Gastroesophageal sphincter (tissue), 4 donors: ENCODE results near the gene CPA1. TPM values are rescaled to one million over a fixed set of nuclear protein-coding genes. Genes with fewer than 3 reads are reported as not detected.

Source experiments
- ATAC-seq: fragments of 150-250 bp; one replicate; pipeline ENCODE4 v1.9.1; 2016; ENCODE audit warnings: mild to moderate bottlenecking, moderate library complexity
- H3K27ac ChIP-seq, 4 donors: fragments of 200-600 bp; sonication (generic) in 3 of 4; 1 replicate in 3 of 4; 2 replicates in 1 of 4; pipeline ENCODE4 v1.5.1; 2016 to 2019
- H3K27me3 ChIP-seq: fragments of 200-600 bp; sonication (generic); one replicate; pipeline ENCODE4 v1.5.1; 2019
- H3K36me3 ChIP-seq, 2 donors: fragments of 200-600 bp; sonication (generic); one replicate each; pipeline ENCODE4 v1.5.1; 2019; ENCODE audit warnings: control low read depth in 1 of 2
- H3K4me1 ChIP-seq, 3 donors: fragments of 200-600 bp; sonication (generic); 1 replicate in 2 of 3; 2 replicates in 1 of 3; pipeline ENCODE4 v1.5.1; 2016 to 2019; ENCODE audit warnings: control low read depth in 2 of 3
- H3K4me3 ChIP-seq, 2 donors: fragments of 200-600 bp; sonication (generic); one replicate each; pipeline ENCODE4 v1.5.1; 2019; ENCODE audit warnings: mild to moderate bottlenecking in 1 of 2, moderate library complexity in 1 of 2
- H3K9me3 ChIP-seq, 3 donors: fragments of 200-600 bp; sonication (generic); one replicate each; pipeline ENCODE4 v1.5.1; 2017 to 2019; ENCODE audit warnings: control low read depth in 2 of 3
- EP300 ChIP-seq: sonication (generic); formaldehyde crosslinking; IDR thresholded peaks from one replicate; pipeline ENCODE4 v1.6.1; 2017; ENCODE audit warnings: antibody characterized with exemption, mild to moderate bottlenecking
- POLR2A ChIP-seq, 2 donors: fragments of 450-650 bp; IDR thresholded peaks; one replicate each; pipeline ENCODE4 v1.6.1; 2017; ENCODE audit warnings: antibody characterized with exemption in 2 of 2, mild to moderate bottlenecking in 2 of 2, moderate library complexity in 1 of 2
- POLR2AphosphoS5 ChIP-seq: sonication (generic); formaldehyde crosslinking; IDR thresholded peaks from one replicate; pipeline ENCODE4 v1.6.1; 2017; ENCODE audit warnings: antibody characterized with exemption
- WGBS, 2 donors: methylation state at CpG; one replicate each; pipeline ENCODE4 v1.1.5; 2018; ENCODE audit warnings: low coverage in 1 of 2; 5-methylcytosine and 5-hydroxymethylcytosine counted together
- total RNA-seq, 4 donors: library from RNA; depleted of rRNA; stranded (reverse); fragments of >200 nt; gene quantifications; one replicate each; pipeline ENCODE4 v1.1.0, GENCODE V29; 2016
- TF ChIP-seq, protein P1 (sequence below), 4 experiments: fragments of 200-600 bp in 2 of 4; fragments of 450-650 bp in 2 of 4; sonication (generic) in 1 of 4; IDR thresholded peaks; one replicate each; pipeline ENCODE4 v1.5.1; 2017 to 2019; ENCODE audit warnings: antibody characterized with exemption in 4 of 4, mild to moderate bottlenecking in 2 of 4, moderate library complexity in 2 of 4

Gene CPA1
- total RNA-seq, 4 donors from 2014 or later: 0.42 TPM; not detected in 3

DNA sequence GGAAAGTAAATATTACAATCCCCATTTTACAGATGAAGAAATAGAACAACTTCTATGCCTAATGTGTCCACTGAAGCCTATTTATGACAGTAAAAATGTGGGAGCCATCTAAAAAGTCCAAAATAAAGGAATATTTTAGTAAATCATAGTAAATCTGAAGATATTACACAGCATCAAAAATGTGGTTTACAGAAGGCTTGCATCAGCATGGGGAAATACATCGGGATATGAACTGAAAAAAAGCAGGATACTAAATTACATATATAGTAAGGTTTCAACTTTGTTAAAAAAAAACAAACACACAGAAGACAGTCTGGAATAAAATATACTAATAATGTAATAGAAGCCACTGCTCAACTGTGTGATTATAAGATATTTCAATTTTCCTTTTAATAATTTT, 20.8 kb downstream of the CPA1 start:
- ATAC-seq: no peak
- H3K27me3 ChIP-seq: no peaks in the 10 kb centered on the region
- no peak overlapping the region for H3K27ac ChIP-seq
- no peak overlapping the region for H3K4me3 ChIP-seq
- no peaks in the 10 kb centered on the region for H3K4me1 ChIP-seq
- TF ChIP-seq EP300 (no peak), POLR2A (IDR thresholded peaks at IDR 0.05) (no peak), POLR2AphosphoS5 (no peak)
- TF ChIP-seq, protein P1, sequence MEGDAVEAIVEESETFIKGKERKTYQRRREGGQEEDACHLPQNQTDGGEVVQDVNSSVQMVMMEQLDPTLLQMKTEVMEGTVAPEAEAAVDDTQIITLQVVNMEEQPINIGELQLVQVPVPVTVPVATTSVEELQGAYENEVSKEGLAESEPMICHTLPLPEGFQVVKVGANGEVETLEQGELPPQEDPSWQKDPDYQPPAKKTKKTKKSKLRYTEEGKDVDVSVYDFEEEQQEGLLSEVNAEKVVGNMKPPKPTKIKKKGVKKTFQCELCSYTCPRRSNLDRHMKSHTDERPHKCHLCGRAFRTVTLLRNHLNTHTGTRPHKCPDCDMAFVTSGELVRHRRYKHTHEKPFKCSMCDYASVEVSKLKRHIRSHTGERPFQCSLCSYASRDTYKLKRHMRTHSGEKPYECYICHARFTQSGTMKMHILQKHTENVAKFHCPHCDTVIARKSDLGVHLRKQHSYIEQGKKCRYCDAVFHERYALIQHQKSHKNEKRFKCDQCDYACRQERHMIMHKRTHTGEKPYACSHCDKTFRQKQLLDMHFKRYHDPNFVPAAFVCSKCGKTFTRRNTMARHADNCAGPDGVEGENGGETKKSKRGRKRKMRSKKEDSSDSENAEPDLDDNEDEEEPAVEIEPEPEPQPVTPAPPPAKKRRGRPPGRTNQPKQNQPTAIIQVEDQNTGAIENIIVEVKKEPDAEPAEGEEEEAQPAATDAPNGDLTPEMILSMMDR (IDR thresholded peaks at IDR 0.05): no peak
- peaks cover 0 to 43% of the 10 kb centered on the region in 2 donors for H3K36me3 ChIP-seq
- no peaks in the 10 kb centered on the region for H3K9me3 ChIP-seq
- 75 to 88% methylated on average over 1 of the region's 1 CpG for WGBS, 2 donors

DNA sequence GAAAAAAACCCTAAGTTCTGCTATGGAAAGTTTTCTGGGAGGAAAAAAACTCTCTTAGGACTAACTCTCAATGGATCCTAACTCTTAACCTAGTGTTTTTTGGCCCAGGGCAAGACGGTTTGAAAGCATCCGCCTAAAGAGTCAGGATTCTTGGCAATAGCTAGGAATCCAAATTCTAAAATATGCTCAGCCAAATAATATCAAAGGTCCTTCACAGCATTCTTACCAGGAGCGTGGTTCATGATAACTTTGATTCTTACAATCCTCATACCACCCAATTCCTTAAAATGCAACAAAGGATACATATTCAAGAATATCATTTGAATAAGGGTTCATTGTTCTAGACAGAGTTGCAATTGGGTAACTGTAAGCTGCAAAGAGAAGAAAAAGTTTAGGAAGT, 21.3 kb downstream of the CPA1 start:
- WGBS, 2 donors: 86 to 89% methylated on average over 3 of the region's 3 CpGs
- H3K4me1 ChIP-seq: no peaks in the 10 kb centered on the region
- H3K9me3 ChIP-seq: no peaks in the 10 kb centered on the region
- H3K4me3 ChIP-seq: no peak overlapping the region
- peaks cover 0 to 43% of the 10 kb centered on the region in 2 donors for H3K36me3 ChIP-seq
- H3K27ac ChIP-seq: no peak overlapping the region
- no peak for ATAC-seq
- TF ChIP-seq POLR2AphosphoS5: no peak
- TF ChIP-seq EP300: no peak
- no peak for TF ChIP-seq POLR2A (IDR thresholded peaks at IDR 0.05)
- TF ChIP-seq, protein P1 (IDR thresholded peaks at IDR 0.05): no peak
- no peaks in the 10 kb centered on the region for H3K27me3 ChIP-seq

DNA sequence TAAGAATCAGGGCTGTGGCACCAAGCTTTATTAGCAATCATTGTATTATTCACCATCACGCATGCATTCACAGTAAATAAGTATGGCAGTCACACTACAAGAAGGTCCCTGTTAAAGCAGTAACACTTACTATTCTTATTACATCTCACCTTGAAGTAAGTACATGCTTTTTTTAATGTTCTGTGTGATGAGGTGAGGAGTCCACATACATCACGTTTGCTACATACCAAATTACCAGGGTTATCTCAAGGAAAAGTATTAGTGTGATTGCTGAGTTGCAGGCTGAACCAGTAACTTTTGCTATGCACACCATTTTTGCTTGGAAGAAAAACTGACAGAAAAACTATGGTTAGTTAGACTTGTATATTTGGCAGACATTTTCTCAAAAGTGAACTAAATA, 24.7 kb downstream of the CPA1 start:
- Histone ChIP-seq H3K36me3 (peaks cover 0 to 29% of the 10 kb centered on the region in 2 donors), H3K4me3 (no peak overlapping the region), H3K27ac (no peak overlapping the region), H3K27me3 (no peaks in the 10 kb centered on the region), H3K4me1 (peaks cover 0 to 4% (median 0%) of the 10 kb centered on the region in 3 donors), H3K9me3 (no peaks in the 10 kb centered on the region)
- WGBS, 2 donors: 86 to 92% methylated on average over 2 of the region's 2 CpGs
- TF ChIP-seq POLR2AphosphoS5 (no peak), EP300 (no peak), POLR2A (IDR thresholded peaks at IDR 0.05) (no peak)
- TF ChIP-seq, protein P1 (IDR thresholded peaks at IDR 0.05): no peak
- ATAC-seq: no peak

DNA sequence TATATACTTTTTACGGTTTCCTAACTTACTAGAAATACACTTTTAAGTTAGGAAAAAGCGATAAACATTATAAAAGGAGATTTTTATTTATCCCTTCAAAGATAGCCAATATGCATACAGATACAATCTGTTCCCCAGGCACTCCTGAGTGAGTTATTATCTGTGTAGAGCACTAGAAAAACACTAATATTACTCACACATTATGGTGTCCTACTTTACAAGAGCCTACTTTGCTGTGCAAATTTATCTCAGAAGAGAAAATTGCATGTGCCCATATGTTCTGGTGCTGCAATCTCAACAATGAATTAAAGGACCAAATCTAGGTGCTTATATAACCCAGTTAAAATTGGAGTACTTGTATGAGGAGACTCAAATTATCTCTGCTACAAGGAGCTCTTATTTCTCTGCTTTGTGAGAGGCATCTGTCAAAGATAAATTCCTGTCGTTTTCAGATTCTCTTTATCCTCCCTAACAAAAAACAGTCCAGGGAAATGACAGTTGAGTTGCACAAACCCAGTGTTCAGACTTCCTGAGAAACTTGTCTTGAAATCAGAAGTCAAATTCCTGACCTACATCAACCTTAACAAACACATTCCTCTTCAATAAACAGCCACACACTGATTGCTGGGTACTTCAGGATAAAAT, 28.9 kb downstream of the CPA1 start:
- no peak for ATAC-seq
- H3K27ac ChIP-seq: no peak overlapping the region

More for the DNA sequence above, 28.9 kb downstream of the CPA1 start:
- TF ChIP-seq POLR2AphosphoS5 (no peak), POLR2A (IDR thresholded peaks at IDR 0.05) (no peak), EP300 (no peak)
- TF ChIP-seq, protein P1 (IDR thresholded peaks at IDR 0.05): no peak
- Histone ChIP-seq H3K4me3 (no peak overlapping the region), H3K4me1 (peaks cover 0 to 4% (median 0%) of the 10 kb centered on the region in 3 donors), H3K9me3 (no peaks in the 10 kb centered on the region), H3K27me3 (no peaks in the 10 kb centered on the region), H3K36me3 (peaks cover 0 to 4% of the 10 kb centered on the region in 2 donors)
- 70 to 76% methylated on average over 3 of the region's 3 CpGs for WGBS, 2 donors
